MCF 10A (cell line): ENCODE measurements around the gene ZNF565. TPM values are rescaled to one million over a fixed set of nuclear protein-coding genes. Genes with fewer than 3 reads are reported as not detected.

Experiments
- BruUV-seq: library from RNA; stranded (reverse); fragments of 400-500 nt; replicated peaks from 2 replicates; lab custom pipeline; 2021; lab: Mats Ljungman, UMichigan
- CTCF ChIA-PET: fragments of 300-600 bp; sonication (Branson Sonifier 250); formaldehyde crosslinking; extraction: SDS; loops from one replicate; lab custom pipeline; 2021; ENCODE audit warnings: antibody characterized with exemption, inconsistent platforms; lab: Yijun Ruan, JAX
- POLR2A ChIA-PET: fragments of 300-600, 350-650 bp; sonication (Branson Sonifier 250); formaldehyde crosslinking; extraction: SDS; loops from one replicate; lab custom pipeline; 2020; ENCODE audit warnings: antibody characterized with exemption, inconsistent platforms; lab: Yijun Ruan, JAX
- DNase-seq: peaks from one replicate; pipeline ENCODE4 v3.0.0-alpha.2; 2018; ENCODE audit not compliant: unreplicated experiment
- H3K27ac Mint-ChIP-seq: one replicate; pipeline ENCODE4 v1.8.0; 2022; ENCODE audit warnings: mild to moderate bottlenecking, low read depth, mixed read lengths; ENCODE audit not compliant: unreplicated experiment
- H3K27me3 Mint-ChIP-seq: one replicate; pipeline ENCODE4 v1.8.0; 2022; ENCODE audit warnings: mixed read lengths; ENCODE audit not compliant: insufficient read depth, unreplicated experiment
- H3K36me3 Mint-ChIP-seq: one replicate; pipeline ENCODE4 v1.8.0; 2022; ENCODE audit warnings: mild to moderate bottlenecking, moderate library complexity, mixed read lengths; ENCODE audit not compliant: insufficient read depth, unreplicated experiment
- H3K4me1 Mint-ChIP-seq: one replicate; pipeline ENCODE4 v1.8.0; 2022; ENCODE audit warnings: mixed read lengths; ENCODE audit not compliant: insufficient read depth, unreplicated experiment
- H3K4me3 Mint-ChIP-seq: one replicate; pipeline ENCODE4 v1.8.0; 2022; ENCODE audit warnings: mild to moderate bottlenecking, moderate library complexity, mixed read lengths; ENCODE audit not compliant: unreplicated experiment
- H3K9me3 Mint-ChIP-seq: one replicate; pipeline ENCODE4 v1.8.0; 2022; ENCODE audit warnings: mixed read lengths; ENCODE audit not compliant: unreplicated experiment
- CTCF ChIP-seq: fragments of 200-600 bp; IDR thresholded peaks from one replicate; pipeline ENCODE4 v1.8.0; 2022; ENCODE audit warnings: antibody characterized with exemption, mild to moderate bottlenecking; ENCODE audit not compliant: unreplicated experiment
- intact Hi-C: fragments of 100-400 bp; cut with micrococcal nuclease; formaldehyde crosslinking; loops from 2 replicates; pipeline ENCODE4 v1.14.1; 2022
- total RNA-seq: library from RNA; stranded (reverse); gene quantifications from 2 replicates; pipeline ENCODE4 v1.2.3, GENCODE V29; 2022

ZNF565 gene
- total RNA-seq, 1 experiment from 2014 or later = 2.9 TPM

- Mint-ChIP-seq H3K4me1 (no peaks in the 10 kb centered on the region), H3K36me3 (no peaks in the 10 kb centered on the region), H3K4me3 (no peak overlapping the region), H3K9me3 (peaks cover 18% of the 10 kb centered on the region), H3K27ac (no peak overlapping the region), H3K27me3 (no peaks in the 10 kb centered on the region)
- BruUV-seq = no TSS peak
- intact Hi-C loops = no loop called here
- no peak for TF ChIP-seq CTCF
- CTCF ChIA-PET = no interaction called here
- no peak for DNase-seq
- POLR2A ChIA-PET = no interaction called here
Observed at GRCh38 chr19:36254848-36255247, 40.4 kb upstream of the ZNF565 start.

- no peak for TF ChIP-seq CTCF
- no peaks in the 10 kb centered on the region for H3K27me3 Mint-ChIP-seq
- CTCF ChIA-PET = no interaction called here
- H3K9me3 Mint-ChIP-seq = peaks cover 19% of the 10 kb centered on the region
- POLR2A ChIA-PET = no interaction called here
- intact Hi-C loops = no loop called here
- BruUV-seq = no TSS peak
- DNase-seq = no peak
- no peak overlapping the region for H3K27ac Mint-ChIP-seq
- no peaks in the 10 kb centered on the region for H3K4me1 Mint-ChIP-seq
- H3K4me3 Mint-ChIP-seq = no peak overlapping the region
- peaks cover 6% of the 10 kb centered on the region for H3K36me3 Mint-ChIP-seq
Observed at GRCh38 chr19:36252047-36252446, 37.6 kb upstream of the ZNF565 start.

GRCh38 chr19:36246006-36246481 is 31.6 kb upstream of the ZNF565 start:
- H3K36me3 Mint-ChIP-seq = peaks cover 6% of the 10 kb centered on the region
- CTCF ChIA-PET = no interaction called here

More at GRCh38 chr19:36246006-36246481, 31.6 kb upstream of the ZNF565 start:
- H3K27me3 Mint-ChIP-seq = no peaks in the 10 kb centered on the region
- DNase-seq = no peak
- H3K4me1 Mint-ChIP-seq = no peaks in the 10 kb centered on the region
- H3K27ac Mint-ChIP-seq = no peak overlapping the region
- peaks cover 16% of the 10 kb centered on the region for H3K9me3 Mint-ChIP-seq
- H3K4me3 Mint-ChIP-seq = no peak overlapping the region
- intact Hi-C loops = no loop called here
- POLR2A ChIA-PET = no interaction called here
- no TSS peak for BruUV-seq
- no peak for TF ChIP-seq CTCF
